ENCODE results near the gene GPATCH8.

DNA sequence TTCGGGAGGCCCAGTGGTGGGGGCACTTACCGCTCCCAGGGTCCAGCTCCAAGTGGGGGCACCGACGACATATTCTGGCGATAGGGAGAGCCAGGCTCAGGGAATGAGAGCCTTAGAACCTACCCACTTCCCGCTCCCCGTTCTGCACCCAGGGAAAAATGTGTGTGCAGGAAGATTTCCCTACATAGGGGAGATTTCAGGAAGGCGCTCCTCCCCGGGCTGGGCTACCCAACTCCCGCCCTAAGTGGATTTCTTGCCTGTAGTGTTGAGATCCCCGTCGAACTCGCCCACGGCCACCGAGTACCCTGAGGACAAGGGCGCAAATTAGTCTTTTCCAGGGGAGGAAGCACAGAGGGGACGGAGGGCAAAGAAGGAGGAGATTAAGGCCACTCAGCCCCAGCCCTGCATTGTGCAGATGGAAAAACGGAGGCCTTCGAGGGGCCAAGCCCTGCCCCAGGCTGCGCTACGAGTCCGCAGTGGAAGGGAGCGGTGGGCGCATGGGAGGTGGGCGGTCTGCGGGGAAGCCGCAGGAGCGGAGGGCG is 118.9 kb downstream of the GPATCH8 start:
- TF ChIP-seq, protein P1, sequence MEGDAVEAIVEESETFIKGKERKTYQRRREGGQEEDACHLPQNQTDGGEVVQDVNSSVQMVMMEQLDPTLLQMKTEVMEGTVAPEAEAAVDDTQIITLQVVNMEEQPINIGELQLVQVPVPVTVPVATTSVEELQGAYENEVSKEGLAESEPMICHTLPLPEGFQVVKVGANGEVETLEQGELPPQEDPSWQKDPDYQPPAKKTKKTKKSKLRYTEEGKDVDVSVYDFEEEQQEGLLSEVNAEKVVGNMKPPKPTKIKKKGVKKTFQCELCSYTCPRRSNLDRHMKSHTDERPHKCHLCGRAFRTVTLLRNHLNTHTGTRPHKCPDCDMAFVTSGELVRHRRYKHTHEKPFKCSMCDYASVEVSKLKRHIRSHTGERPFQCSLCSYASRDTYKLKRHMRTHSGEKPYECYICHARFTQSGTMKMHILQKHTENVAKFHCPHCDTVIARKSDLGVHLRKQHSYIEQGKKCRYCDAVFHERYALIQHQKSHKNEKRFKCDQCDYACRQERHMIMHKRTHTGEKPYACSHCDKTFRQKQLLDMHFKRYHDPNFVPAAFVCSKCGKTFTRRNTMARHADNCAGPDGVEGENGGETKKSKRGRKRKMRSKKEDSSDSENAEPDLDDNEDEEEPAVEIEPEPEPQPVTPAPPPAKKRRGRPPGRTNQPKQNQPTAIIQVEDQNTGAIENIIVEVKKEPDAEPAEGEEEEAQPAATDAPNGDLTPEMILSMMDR (conservative IDR thresholded peaks at IDR 0.05 in 1 of 2, IDR thresholded peaks at IDR 0.05 in 1 of 2; ENCODE audit: low read depth in 1 of 2, low read length in 2 of 2) = no peak
- no peak for TF ChIP-seq EZH2 (IDR thresholded peaks at IDR 0.05; ENCODE audit: low read length, missing control alignments)

Measured in fibroblast of lung (primary cell).